ENCODE results near the gene ETNPPL. TPM values are rescaled to one million over a fixed set of nuclear protein-coding genes. Genes with fewer than 3 reads are reported as not detected.

ETNPPL gene
- total and polyA plus RNA-seq, 2 of the 13 experiments (the other 11 are each of a cell fraction or from before 2014, with no cell fraction given), result 1.4 to 6.0 TPM

- no peak for TF ChIP-seq UBTF (CRISPR knock-in tag; IDR thresholded peaks at IDR 0.05)
Measured at GRCh38 chr4:108716340-108716739, 46.5 kb downstream of the ETNPPL start (continued).

DNA sequence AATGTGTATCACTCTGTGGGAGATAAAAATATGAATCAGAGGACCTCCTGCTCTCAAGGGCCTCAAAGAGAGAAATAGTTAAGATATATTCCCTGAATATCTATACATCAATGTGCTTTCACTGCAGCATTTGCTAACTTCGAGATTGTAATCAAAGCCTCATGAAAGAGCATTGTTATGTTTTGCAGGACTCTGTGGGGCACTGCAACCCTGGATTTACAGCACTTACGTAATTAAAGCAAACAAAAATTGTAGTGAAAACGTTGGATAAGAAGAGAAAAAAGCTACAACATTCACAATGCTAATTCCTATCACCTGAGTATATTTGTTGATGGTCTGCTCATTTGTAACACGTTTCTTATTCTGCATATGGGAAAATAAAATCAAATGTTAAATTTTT, 48.0 kb downstream of the ETNPPL start:
- H3K9me3 ChIP-seq (ENCODE audit: low read length), result no peaks in the 10 kb centered on the region
- H3K36me3 ChIP-seq (replicated peaks in 1 of 2; ENCODE audit: control insufficient read depth in 1 of 2, insufficient read depth in 2 of 2, low read length in 2 of 2), result no peaks in the 10 kb centered on the region
- no peak overlapping the region for H3K4me3 ChIP-seq (replicated peaks in 1 of 3; ENCODE audit: insufficient read depth in 1 of 3, low read depth in 2 of 3, low read length in 3 of 3)
- DNase-seq (ENCODE audit: low spot score) (peak; percentile 29), FAIRE-seq (no peak), ATAC-seq (peak; percentile 52; the same call in 1 of the 3 replicates)
- no TSS peak for BruUV-seq (replicated peaks)
- H3K27ac ChIP-seq (ENCODE audit: extremely low read length, insufficient read depth, low read length), result no peak overlapping the region
- ChIA-PET CTCF (ENCODE audit: low intra/inter-chr PET ratio, low total read pairs) (no interaction called here), POLR2A (no interaction called here)
- no peak overlapping the region for H3K9ac ChIP-seq (ENCODE audit: insufficient read depth, low read depth, low read length)
- 0 out of 5 replicates have a peak, but pooled peaks cover 0 to 4% of the 10 kb centered on the region in 2 experiments for H3K27me3 ChIP-seq (ENCODE audit: control insufficient read depth in 1 of 2, insufficient read depth in 2 of 2, low read length in 2 of 2)
- no peaks in the 10 kb centered on the region for H4K20me1 ChIP-seq (ENCODE audit: insufficient read depth, low read length)
- no peak overlapping the region for H2AFZ ChIP-seq (ENCODE audit: low read length)
- no peaks in the 10 kb centered on the region for H3K79me2 ChIP-seq (ENCODE audit: insufficient read depth, low read length)
- no peak overlapping the region for H3K4me2 ChIP-seq (ENCODE audit: low read depth, low read length)
- H3K4me1 ChIP-seq (ENCODE audit: insufficient read depth, low read length), result peaks cover 11% of the 10 kb centered on the region; the same call in 1 of the 2 replicates
- in situ Hi-C loops (cut with HindIII; ENCODE audit: extremely low pct_ligation_motif_present, low pct_unique_long_range_greater_than_20kb), result no loop called here
- intact Hi-C loops (cut with micrococcal nuclease; ENCODE audit: unreplicated experiment), result no loop called here
- WGBS (ENCODE audit: low lambda C conversion rate), result 4% methylated on average over 4 of the region's 4 CpGs
- no peak for TF ChIP-seq SIX4 (CRISPR knock-in tag; IDR thresholded peaks at IDR 0.05)
- no peak for TF ChIP-seq AFF4 (CRISPR knock-in tag; IDR thresholded peaks at IDR 0.05)
- no peak for TF ChIP-seq ZNF776 (CRISPR knock-in tag; IDR thresholded peaks at IDR 0.05)
- no peak for TF ChIP-seq SOX6 (IDR thresholded peaks at IDR 0.05)
- peak; percentile 35; the same call in 1 of the 2 replicates for TF ChIP-seq SOX6 (CRISPR knock-in tag; IDR thresholded peaks at IDR 0.05)
- no peak for TF ChIP-seq ZNF768 (CRISPR knock-in tag; IDR thresholded peaks at IDR 0.05)
- TF ChIP-seq ZNF724P (CRISPR knock-in tag; IDR thresholded peaks at IDR 0.05; ENCODE audit: borderline replicate concordance), result no peak
- no peak for TF ChIP-seq ZNF292 (CRISPR knock-in tag; IDR thresholded peaks at IDR 0.05; ENCODE audit: borderline replicate concordance, low read depth)
- TF ChIP-seq HOXA5 (CRISPR knock-in tag; IDR thresholded peaks at IDR 0.05), result no peak
- TF ChIP-seq, protein P1, sequence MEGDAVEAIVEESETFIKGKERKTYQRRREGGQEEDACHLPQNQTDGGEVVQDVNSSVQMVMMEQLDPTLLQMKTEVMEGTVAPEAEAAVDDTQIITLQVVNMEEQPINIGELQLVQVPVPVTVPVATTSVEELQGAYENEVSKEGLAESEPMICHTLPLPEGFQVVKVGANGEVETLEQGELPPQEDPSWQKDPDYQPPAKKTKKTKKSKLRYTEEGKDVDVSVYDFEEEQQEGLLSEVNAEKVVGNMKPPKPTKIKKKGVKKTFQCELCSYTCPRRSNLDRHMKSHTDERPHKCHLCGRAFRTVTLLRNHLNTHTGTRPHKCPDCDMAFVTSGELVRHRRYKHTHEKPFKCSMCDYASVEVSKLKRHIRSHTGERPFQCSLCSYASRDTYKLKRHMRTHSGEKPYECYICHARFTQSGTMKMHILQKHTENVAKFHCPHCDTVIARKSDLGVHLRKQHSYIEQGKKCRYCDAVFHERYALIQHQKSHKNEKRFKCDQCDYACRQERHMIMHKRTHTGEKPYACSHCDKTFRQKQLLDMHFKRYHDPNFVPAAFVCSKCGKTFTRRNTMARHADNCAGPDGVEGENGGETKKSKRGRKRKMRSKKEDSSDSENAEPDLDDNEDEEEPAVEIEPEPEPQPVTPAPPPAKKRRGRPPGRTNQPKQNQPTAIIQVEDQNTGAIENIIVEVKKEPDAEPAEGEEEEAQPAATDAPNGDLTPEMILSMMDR (CRISPR knock-in tag; IDR thresholded peaks at IDR 0.05), result peak; percentile 18; the same call in 1 of the 2 replicates
- TF ChIP-seq ZNF33A (CRISPR knock-in tag; IDR thresholded peaks at IDR 0.05; ENCODE audit: borderline replicate concordance), result no peak
- peak; percentile 52; the same call in 1 of the 2 replicates for TF ChIP-seq SOX5 (CRISPR knock-in tag; IDR thresholded peaks at IDR 0.05; ENCODE audit: borderline replicate concordance)
- no peak for TF ChIP-seq ZNF7 (CRISPR knock-in tag; IDR thresholded peaks at IDR 0.05)
- TF ChIP-seq TOE1 (CRISPR knock-in tag; IDR thresholded peaks at IDR 0.05), result no peak
- no peak for TF ChIP-seq STAT5B (CRISPR knock-in tag; IDR thresholded peaks at IDR 0.05)
- TF ChIP-seq RBAK (CRISPR knock-in tag; IDR thresholded peaks at IDR 0.05), result no peak
- TF ChIP-seq CHD4 (IDR thresholded peaks at IDR 0.05; ENCODE audit: borderline replicate concordance, low read length), result no peak

Data from HepG2 (cell line).